ENCODE results near the gene CAB39L. TPM values are rescaled to one million over a fixed set of nuclear protein-coding genes. Genes with fewer than 3 reads are reported as not detected.

Gene CAB39L
- total and polyA plus RNA-seq, 4 donors, result 1.8 to 5.1 (median 2.1) TPM

DNA sequence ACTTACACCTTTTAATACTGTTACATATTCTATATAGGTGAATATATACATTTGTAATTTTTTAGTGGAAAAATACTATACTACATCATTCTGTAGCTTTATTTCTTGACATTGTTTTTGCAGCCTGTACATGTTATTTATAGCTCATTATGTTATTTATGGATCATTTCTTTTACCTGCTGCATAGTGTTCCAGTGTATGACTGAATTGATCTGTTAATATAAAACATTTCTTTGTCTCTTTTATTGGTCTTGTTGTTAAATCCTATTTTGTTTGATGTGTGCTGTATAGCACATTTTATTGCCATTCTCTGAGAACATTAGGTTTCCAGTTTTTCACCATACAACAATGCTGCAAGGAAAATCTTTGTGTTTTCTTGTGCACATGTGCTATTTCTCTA is 2.6 kb upstream of the CAB39L start:
- no peak for TF ChIP-seq RXRA (IDR thresholded peaks at IDR 0.05)
- TF ChIP-seq, protein P1, sequence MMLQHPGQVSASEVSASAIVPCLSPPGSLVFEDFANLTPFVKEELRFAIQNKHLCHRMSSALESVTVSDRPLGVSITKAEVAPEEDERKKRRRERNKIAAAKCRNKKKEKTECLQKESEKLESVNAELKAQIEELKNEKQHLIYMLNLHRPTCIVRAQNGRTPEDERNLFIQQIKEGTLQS (IDR thresholded peaks at IDR 0.05), result no peak
- TF ChIP-seq, protein P2, sequence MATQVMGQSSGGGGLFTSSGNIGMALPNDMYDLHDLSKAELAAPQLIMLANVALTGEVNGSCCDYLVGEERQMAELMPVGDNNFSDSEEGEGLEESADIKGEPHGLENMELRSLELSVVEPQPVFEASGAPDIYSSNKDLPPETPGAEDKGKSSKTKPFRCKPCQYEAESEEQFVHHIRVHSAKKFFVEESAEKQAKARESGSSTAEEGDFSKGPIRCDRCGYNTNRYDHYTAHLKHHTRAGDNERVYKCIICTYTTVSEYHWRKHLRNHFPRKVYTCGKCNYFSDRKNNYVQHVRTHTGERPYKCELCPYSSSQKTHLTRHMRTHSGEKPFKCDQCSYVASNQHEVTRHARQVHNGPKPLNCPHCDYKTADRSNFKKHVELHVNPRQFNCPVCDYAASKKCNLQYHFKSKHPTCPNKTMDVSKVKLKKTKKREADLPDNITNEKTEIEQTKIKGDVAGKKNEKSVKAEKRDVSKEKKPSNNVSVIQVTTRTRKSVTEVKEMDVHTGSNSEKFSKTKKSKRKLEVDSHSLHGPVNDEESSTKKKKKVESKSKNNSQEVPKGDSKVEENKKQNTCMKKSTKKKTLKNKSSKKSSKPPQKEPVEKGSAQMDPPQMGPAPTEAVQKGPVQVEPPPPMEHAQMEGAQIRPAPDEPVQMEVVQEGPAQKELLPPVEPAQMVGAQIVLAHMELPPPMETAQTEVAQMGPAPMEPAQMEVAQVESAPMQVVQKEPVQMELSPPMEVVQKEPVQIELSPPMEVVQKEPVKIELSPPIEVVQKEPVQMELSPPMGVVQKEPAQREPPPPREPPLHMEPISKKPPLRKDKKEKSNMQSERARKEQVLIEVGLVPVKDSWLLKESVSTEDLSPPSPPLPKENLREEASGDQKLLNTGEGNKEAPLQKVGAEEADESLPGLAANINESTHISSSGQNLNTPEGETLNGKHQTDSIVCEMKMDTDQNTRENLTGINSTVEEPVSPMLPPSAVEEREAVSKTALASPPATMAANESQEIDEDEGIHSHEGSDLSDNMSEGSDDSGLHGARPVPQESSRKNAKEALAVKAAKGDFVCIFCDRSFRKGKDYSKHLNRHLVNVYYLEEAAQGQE (IDR thresholded peaks at IDR 0.05), result no peak
- TF ChIP-seq, protein P3, sequence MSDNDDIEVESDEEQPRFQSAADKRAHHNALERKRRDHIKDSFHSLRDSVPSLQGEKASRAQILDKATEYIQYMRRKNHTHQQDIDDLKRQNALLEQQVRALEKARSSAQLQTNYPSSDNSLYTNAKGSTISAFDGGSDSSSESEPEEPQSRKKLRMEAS (IDR thresholded peaks at IDR 0.05), result no peak
- TF ChIP-seq, protein P4, sequence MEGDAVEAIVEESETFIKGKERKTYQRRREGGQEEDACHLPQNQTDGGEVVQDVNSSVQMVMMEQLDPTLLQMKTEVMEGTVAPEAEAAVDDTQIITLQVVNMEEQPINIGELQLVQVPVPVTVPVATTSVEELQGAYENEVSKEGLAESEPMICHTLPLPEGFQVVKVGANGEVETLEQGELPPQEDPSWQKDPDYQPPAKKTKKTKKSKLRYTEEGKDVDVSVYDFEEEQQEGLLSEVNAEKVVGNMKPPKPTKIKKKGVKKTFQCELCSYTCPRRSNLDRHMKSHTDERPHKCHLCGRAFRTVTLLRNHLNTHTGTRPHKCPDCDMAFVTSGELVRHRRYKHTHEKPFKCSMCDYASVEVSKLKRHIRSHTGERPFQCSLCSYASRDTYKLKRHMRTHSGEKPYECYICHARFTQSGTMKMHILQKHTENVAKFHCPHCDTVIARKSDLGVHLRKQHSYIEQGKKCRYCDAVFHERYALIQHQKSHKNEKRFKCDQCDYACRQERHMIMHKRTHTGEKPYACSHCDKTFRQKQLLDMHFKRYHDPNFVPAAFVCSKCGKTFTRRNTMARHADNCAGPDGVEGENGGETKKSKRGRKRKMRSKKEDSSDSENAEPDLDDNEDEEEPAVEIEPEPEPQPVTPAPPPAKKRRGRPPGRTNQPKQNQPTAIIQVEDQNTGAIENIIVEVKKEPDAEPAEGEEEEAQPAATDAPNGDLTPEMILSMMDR (IDR thresholded peaks at IDR 0.05; ENCODE audit: low read depth, low read length, missing input control), result no peak
- no peak for TF ChIP-seq EGR1 (IDR thresholded peaks at IDR 0.05; ENCODE audit: low read depth in 2 of 2)
- TF ChIP-seq HNF4G (IDR thresholded peaks at IDR 0.05), result no peak
- TF ChIP-seq NR2F2 (IDR thresholded peaks at IDR 0.05), result no peak
- TF ChIP-seq JUND (IDR thresholded peaks at IDR 0.05), result no peak
- TF ChIP-seq SP1 (IDR thresholded peaks at IDR 0.05), result no peak
- TF ChIP-seq, protein P5, sequence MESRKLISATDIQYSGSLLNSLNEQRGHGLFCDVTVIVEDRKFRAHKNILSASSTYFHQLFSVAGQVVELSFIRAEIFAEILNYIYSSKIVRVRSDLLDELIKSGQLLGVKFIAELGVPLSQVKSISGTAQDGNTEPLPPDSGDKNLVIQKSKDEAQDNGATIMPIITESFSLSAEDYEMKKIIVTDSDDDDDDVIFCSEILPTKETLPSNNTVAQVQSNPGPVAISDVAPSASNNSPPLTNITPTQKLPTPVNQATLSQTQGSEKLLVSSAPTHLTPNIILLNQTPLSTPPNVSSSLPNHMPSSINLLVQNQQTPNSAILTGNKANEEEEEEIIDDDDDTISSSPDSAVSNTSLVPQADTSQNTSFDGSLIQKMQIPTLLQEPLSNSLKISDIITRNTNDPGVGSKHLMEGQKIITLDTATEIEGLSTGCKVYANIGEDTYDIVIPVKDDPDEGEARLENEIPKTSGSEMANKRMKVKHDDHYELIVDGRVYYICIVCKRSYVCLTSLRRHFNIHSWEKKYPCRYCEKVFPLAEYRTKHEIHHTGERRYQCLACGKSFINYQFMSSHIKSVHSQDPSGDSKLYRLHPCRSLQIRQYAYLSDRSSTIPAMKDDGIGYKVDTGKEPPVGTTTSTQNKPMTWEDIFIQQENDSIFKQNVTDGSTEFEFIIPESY (IDR thresholded peaks at IDR 0.05), result no peak
- no peak for TF ChIP-seq GABPA (IDR thresholded peaks at IDR 0.05 in 1 of 2, conservative IDR thresholded peaks at IDR 0.05 in 1 of 2)
- TF ChIP-seq FOXA1 (IDR thresholded peaks at IDR 0.05), result no peak
- no peak for TF ChIP-seq RAD21 (IDR thresholded peaks at IDR 0.05)
- no peak for TF ChIP-seq TAF1 (conservative IDR thresholded peaks at IDR 0.05)
- no peak for TF ChIP-seq FOXA2 (IDR thresholded peaks at IDR 0.05)
- TF ChIP-seq YY1 (IDR thresholded peaks at IDR 0.05), result no peak
- TF ChIP-seq HNF4A (conservative IDR thresholded peaks at IDR 0.05), result no peak
- Histone ChIP-seq H3K36me3 (ENCODE audit: control insufficient read depth in 4 of 4, insufficient read depth in 3 of 4, low read depth in 1 of 4, low read length in 3 of 4) (no peaks in the 10 kb centered on the region), H3K9ac (ENCODE audit: low read depth in 1 of 2, low read length in 2 of 2) (no peak overlapping the region), H3K27ac (ENCODE audit: low read depth in 1 of 2, low read length in 2 of 2) (no peak overlapping the region), H3K4me1 (ENCODE audit: control insufficient read depth in 4 of 4, insufficient read depth in 4 of 4, low read length in 3 of 4) (peaks cover 0 to 24% (median 7%) of the 10 kb centered on the region in 4 donors), H3K27me3 (ENCODE audit: control insufficient read depth in 4 of 4, insufficient read depth in 4 of 4, low read length in 3 of 4) (no peaks in the 10 kb centered on the region), H3K4me3 (ENCODE audit: low read depth in 1 of 3, low read length in 3 of 3) (no peak overlapping the region), H3K9me3 (ENCODE audit: control insufficient read depth in 4 of 4, low read length in 3 of 4) (no peaks in the 10 kb centered on the region)
- no peak for DNase-seq (ENCODE audit: low spot score)

All from liver (tissue), 9 donors.